Kidney (tissue), 14 donors: ENCODE data around the gene NCAN. TPM values are rescaled to one million over a fixed set of nuclear protein-coding genes. Genes with fewer than 3 reads are reported as not detected.
A peak's percentile ranks its signal among the peaks of the same experiment; 100 is the strongest.

ENCODE experiments used
- DNase-seq, 5 donors: peaks; one replicate each; pipeline ENCODE4 v3.0.0-alpha.2; 2013 to 2020
- FAIRE-seq: peaks from 2 replicates; lab custom pipeline; 2012; peaks lifted over from hg19 to GRCh38; lab: Jason Lieb, UNC
- H3K27ac ChIP-seq, 2 donors: one replicate each; pipeline ENCODE4 v1.7.0; 2013; ENCODE audit warnings: low read depth in 2 of 2, low read length in 2 of 2, inconsistent platforms in 1 of 2
- H3K27me3 ChIP-seq: one replicate; pipeline ENCODE4 v1.7.1; 2013; ENCODE audit warnings: low read length, inconsistent platforms; ENCODE audit not compliant: control insufficient read depth, insufficient read depth
- H3K36me3 ChIP-seq, 3 donors: one replicate each; pipeline versions ENCODE4 v1.7.0 to v1.7.1; 2013; ENCODE audit warnings: low read length in 3 of 3, control low read depth in 1 of 3, inconsistent platforms in 1 of 3; ENCODE audit not compliant: insufficient read depth in 3 of 3, control insufficient read depth in 2 of 3
- H3K4me1 ChIP-seq, 3 donors: one replicate each; pipeline versions ENCODE4 v1.7.0 to v1.7.1; 2013; ENCODE audit warnings: low read length in 3 of 3, inconsistent platforms in 1 of 3, low read depth in 1 of 3; ENCODE audit not compliant: control insufficient read depth in 2 of 3, insufficient read depth in 2 of 3
- H3K4me3 ChIP-seq, 3 donors: one replicate each; pipeline versions ENCODE4 v1.7.0 to v1.8.1; 2013; ENCODE audit warnings: low read length in 3 of 3, control low read depth in 1 of 3, inconsistent platforms in 1 of 3
- H3K9ac ChIP-seq, 3 donors: one replicate each; pipeline versions ENCODE4 v1.7.0 to v1.7.1; 2013; ENCODE audit warnings: low read length in 3 of 3, control low read depth in 1 of 3, inconsistent platforms in 1 of 3
- H3K9me3 ChIP-seq, 3 donors: one replicate each; pipeline versions ENCODE4 v1.7.0 to v1.7.1; 2013; ENCODE audit warnings: low read length in 3 of 3, control low read depth in 1 of 3, inconsistent platforms in 1 of 3; ENCODE audit not compliant: control insufficient read depth in 2 of 3, insufficient read depth in 1 of 3
- intact Hi-C: fragments of 100-400 bp; cut with DNase I; formaldehyde crosslinking; loops from one replicate; pipeline ENCODE4 v1.11.1; 2022
- polyA plus RNA-seq: library from polyadenylated mRNA; stranded (reverse); fragments of 350-450 nt; fragmentation: Illumina TruSeq; extraction: RNeasy Lipid Tissue Mini Kit (QIAGEN cat#74804); gene quantifications from one replicate; pipeline ENCODE4 v1.2.3, GENCODE V29; 2014; ENCODE audit warnings: low read depth, low replicate concordance; ENCODE audit not compliant: insufficient read depth
- total RNA-seq: library from RNA; stranded (reverse); fragmentation: NEBNext Ultra II Directional; extraction: Animal tissue kit (Norgen Biotek cat#: 25700); gene quantifications from one replicate; pipeline ENCODE4 v1.2.1, GENCODE V29; 2021
- TF ChIP-seq, protein P1 (sequence below): IDR thresholded peaks from 3 replicates; pipeline ENCODE4 v1.5.1; 2012; ENCODE audit warnings: mild to moderate bottlenecking, moderate library complexity, borderline replicate concordance; ENCODE audit not compliant: insufficient read depth; ENCODE audit errors: extremely low read depth
- donor health status: control.
- donor health status: control.
- donor health status: control.
- donor health status: control.
- donor health status: control.
- donor health status: DM: yes; HTN: yes; CAD: no.
- donor health status: Normal renal cell carcinoma (clear cell type).

NCAN gene
- total and polyA plus RNA-seq, 2 donors from 2014 or later: 0.13 TPM; not detected in 1

DNA sequence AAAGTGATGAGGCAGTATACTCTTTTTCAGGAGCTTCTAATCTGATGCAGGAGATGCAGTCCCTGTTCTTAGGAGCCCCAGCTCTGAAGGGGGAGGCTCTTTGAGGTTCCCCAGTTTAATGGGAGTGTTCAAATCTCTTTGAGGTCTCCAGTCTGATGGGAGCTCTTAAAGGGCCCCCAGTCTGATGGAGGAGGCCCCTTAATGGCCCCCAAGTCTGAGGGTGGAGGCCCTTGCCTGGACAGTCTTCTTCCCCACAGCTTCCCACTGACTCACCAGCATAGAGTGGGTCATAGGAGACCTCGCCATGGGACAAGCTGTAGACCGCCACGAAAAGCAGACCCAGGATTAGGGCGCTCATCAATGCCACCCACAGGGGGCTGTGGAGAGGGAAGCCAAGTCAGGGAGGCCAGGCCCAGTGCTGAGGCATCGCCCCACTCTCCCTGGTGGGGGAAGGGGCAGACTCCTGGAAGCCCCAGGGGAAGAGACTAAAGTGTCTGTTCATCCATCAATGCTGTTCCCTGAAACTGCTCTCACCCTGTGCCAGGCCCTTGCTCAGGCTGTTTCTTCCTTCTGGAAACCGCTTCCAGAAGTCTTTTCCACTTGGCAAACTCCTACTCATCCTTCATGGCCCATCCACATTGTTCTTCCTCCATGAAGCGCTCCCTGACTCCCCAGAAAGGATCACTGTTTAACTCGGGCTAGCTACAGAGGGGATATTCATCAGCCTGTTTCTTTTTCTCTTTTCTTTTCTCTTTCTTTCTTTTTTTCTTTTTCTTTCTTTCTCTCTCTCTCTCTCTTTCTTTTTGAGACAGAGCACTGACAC, 59.2 kb downstream of the NCAN start:
- TF ChIP-seq, protein P1, sequence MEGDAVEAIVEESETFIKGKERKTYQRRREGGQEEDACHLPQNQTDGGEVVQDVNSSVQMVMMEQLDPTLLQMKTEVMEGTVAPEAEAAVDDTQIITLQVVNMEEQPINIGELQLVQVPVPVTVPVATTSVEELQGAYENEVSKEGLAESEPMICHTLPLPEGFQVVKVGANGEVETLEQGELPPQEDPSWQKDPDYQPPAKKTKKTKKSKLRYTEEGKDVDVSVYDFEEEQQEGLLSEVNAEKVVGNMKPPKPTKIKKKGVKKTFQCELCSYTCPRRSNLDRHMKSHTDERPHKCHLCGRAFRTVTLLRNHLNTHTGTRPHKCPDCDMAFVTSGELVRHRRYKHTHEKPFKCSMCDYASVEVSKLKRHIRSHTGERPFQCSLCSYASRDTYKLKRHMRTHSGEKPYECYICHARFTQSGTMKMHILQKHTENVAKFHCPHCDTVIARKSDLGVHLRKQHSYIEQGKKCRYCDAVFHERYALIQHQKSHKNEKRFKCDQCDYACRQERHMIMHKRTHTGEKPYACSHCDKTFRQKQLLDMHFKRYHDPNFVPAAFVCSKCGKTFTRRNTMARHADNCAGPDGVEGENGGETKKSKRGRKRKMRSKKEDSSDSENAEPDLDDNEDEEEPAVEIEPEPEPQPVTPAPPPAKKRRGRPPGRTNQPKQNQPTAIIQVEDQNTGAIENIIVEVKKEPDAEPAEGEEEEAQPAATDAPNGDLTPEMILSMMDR: no peak
- no peak for DNase-seq
- FAIRE-seq: no peak

DNA sequence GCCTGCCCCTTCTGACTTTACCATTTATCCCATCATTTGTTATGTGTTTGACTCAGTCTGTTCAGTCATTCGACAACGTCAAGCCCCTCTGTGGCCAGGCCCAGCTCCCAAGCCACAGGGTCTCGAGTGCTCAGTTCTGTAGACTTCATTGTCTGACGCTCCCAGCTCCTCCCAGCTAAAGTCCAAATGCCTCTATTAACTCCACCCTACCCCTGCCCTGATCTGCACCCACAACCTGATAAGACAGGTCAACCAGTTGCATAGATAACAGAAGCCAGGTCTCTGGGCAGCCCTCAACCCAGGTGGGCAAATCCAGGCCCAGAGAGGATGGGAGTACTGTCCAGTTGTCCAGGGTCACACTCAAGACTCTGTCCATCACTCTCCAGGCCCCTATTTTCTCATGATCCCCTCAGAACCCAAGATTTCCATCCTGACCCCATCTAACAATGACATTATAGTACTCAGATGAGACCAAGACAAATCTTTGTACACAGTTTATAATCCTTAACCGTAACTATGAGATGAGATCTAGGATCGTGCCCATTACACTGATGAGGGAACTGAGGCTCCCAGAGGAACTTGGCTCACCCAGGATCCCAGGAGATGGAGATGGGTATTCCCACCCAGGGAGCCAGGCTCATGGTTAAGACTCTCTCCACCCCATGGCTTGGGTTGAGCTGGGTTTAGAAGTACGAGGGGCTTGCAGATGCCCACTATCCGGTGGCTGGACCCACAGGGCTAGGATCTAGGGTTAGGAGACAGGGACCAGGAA, 60.3 kb downstream of the NCAN start:
- intact Hi-C loops: no loop called here

More for the DNA sequence above, 59.2 kb downstream of the NCAN start:
- Histone ChIP-seq H3K9me3 (no peaks in the 10 kb centered on the region), H3K27ac (no peak overlapping the region), H3K36me3 (no peaks in the 10 kb centered on the region), H3K9ac (no peak overlapping the region), H3K4me1 (peaks cover 0 to 10% (median 10%) of the 10 kb centered on the region in 3 donors), H3K4me3 (no peak overlapping the region), H3K27me3 (no peaks in the 10 kb centered on the region)
- intact Hi-C loops: no loop called here

DNA sequence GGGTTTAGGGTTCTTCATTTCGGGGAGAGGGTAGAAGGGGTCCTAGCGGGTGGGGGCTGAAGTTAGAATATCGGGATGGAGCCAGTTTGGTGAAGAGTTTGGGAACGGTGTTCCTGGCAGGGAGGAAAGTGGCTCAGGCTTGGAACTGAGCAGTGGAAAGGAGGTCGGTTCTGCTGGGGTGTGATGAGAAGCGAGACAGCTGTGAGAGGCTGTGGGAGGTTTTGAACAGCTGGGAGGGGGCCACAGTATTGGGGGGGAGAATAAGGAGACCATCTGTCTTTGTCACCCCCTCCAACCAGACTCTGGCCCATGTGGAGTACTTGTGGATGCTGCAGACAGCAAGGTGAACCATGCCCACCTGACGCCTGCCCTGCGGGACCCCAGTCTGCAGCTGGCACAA, 62.4 kb downstream of the NCAN start:
- no peak overlapping the region for H3K4me3 ChIP-seq
- no peaks in the 10 kb centered on the region for H3K9me3 ChIP-seq
- H3K27me3 ChIP-seq: no peaks in the 10 kb centered on the region
- DNase-seq (no peak), FAIRE-seq (no peak)
- H3K9ac ChIP-seq: no peak overlapping the region
- peaks cover 0 to 10% (median 10%) of the 10 kb centered on the region in 3 donors for H3K4me1 ChIP-seq
- TF ChIP-seq, protein P1: no peak
- H3K27ac ChIP-seq: no peak overlapping the region
- intact Hi-C loops: no loop called here
- H3K36me3 ChIP-seq: peaks cover 0 to 17% (median 10%) of the 10 kb centered on the region in 3 donors

More for the DNA sequence above, 60.3 kb downstream of the NCAN start:
- peaks cover 0 to 4% (median 3%) of the 10 kb centered on the region in 3 donors for H3K36me3 ChIP-seq
- H3K4me1 ChIP-seq: peaks cover 0 to 10% (median 10%) of the 10 kb centered on the region in 3 donors
- DNase-seq (no peak), FAIRE-seq (no peak)
- no peaks in the 10 kb centered on the region for H3K27me3 ChIP-seq
- H3K9ac ChIP-seq: no peak overlapping the region
- TF ChIP-seq, protein P1: no peak
- H3K27ac ChIP-seq: no peak overlapping the region
- peak overlapping the region in 1 of 3 donors; percentile 46 for H3K4me3 ChIP-seq
- H3K9me3 ChIP-seq: no peaks in the 10 kb centered on the region
